Testis (tissue), 2 donors: Measurements from ENCODE around the gene NTM.

ENCODE experiments used
- CTCF ChIP-seq, 3 experiments: fragments of 450-650 bp in 2 of 3; fragments of 200-600 bp in 1 of 3; sonication (generic) in 1 of 3; IDR thresholded peaks; one replicate each; pipeline ENCODE4 v1.5.1; 2016 to 2019; ENCODE audit warnings: antibody characterized with exemption in 3 of 3, mild to moderate bottlenecking in 2 of 3, moderate library complexity in 1 of 3
- POLR2A ChIP-seq: fragments of 450-650 bp; IDR thresholded peaks from one replicate; pipeline ENCODE4 v1.6.1; 2017; ENCODE audit warnings: antibody characterized with exemption, mild to moderate bottlenecking, moderate library complexity

DNA sequence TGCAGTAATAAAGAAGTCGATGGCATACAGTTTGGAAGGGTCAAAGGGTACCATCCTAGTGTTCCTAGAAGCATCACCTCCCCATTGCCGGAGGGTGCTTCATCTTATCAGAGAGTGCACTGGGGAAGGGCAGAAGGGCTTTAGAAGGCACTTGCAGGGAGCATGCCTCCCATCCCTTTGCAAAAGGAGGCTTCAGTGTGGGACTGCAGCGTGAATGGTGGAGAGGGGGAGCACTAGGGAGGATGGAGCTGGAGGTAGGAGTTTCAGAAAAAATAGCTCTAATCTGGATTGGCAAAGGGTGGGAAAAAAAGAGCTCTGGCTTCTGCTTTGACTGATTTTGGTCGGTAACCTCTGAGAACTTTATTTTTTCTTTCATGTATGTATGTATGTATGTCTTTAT lies 5.0 kb downstream of the NTM start:
- TF ChIP-seq POLR2A (no peak), CTCF (IDR thresholded peaks at IDR 0.05) (no peak)
